Measurements from ENCODE around the gene SLCO4A1.
A peak's percentile ranks its signal among the peaks of the same experiment; 100 is the strongest.

The SLCO4A1 gene

DNA sequence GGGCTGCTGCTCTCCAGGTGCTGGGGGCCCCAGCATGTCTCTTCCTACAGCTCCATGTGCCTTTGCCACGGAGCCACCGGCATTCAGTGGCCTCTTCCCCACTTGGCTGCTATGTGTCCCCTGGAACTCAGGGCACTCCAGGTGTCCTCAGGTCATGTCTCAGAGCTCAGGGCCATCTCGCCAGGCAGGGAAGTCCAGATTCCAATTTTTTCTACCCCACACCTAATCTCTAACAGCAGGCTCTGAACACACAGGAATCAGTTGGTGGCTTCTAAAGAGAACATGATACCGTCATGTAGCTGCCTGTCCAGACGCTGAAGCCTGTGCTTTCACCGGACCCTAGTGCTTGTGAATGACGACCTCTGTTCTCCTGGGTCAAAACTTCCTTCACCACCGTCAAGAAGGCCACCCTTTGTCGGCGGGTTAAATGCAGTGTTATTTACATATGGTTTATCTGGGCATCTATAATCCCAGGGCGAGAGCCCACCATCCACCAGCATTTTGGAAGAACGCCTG lies 4.2 kb upstream of the SLCO4A1 start:
- DNase-seq = no peak

DNA sequence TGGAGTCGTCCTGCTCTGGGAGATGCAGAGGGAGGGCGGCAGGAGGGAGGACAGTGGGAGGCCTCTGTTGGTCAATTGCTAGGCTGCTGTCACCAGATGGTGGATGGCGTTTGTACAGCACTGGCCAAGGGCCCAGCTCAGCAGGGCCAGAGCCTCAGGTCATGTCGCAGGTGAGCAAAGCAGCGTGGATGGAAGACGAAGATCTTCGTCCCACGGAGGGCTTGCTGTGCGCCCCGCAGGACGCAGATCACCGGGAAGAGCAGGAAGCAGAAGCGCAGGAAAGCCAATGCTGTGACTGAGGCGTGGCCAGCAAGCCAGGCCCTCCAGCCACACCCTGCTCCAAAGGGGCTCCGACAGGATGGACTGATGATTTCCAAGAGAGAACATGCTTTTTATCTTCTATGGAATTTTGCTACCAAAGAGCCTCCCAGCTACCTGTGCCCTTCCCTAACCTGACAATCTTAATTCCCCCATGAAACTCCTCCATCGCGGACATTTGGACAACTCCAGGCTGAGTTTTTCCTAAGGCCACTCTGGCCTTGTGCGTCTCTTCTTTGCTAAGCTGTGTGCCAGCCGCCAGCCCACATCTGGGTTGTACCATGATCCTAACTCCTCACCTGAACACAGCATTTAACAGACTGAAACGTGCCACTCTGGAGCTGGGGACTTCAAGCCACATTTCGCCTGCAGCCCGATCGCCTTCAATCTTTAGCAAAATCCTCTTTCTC lies 3.5 kb upstream of the SLCO4A1 start:
- no peak for DNase-seq

DNA sequence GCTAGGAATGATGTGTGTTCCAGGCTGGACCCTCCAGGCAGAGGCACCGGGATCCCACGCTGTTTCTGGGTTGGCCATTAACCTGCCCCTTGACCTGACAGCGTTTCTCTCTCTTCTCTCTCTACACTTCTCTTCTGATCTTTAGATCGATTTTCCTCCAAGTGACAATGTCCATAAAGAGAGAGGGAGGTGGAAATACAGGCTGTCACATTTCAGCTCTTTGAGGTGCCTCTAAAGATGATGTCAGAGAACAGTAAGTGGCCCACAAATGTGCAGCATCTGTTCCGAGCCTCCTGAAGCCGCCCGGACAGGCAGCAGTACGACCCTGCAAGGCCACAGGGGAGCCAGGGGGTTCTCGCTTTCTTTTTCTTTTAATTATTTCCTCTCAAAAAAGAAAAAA lies 2.5 kb upstream of the SLCO4A1 start:
- no peak for DNase-seq

DNA sequence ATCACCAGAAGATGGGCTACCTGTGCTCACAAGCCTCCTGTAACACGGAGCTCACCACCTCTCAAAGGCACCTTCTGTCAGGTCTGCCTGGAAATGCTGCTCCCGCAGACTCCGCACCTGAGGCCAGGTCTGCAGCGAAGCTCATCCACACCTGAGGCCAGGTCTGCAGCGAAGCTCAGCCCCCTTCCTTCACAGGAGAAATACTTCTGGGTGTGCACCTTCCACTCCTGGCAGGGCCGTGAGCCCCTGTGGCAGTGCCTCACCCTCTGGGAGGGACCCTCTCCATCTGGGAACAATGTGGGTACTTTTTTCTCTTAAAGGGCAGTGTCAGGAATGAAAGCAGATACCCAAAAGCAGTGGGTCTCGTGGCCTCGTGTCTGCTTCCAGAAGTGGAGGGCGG lies 1.4 kb upstream of the SLCO4A1 start:
- DNase-seq = no peak

DNA sequence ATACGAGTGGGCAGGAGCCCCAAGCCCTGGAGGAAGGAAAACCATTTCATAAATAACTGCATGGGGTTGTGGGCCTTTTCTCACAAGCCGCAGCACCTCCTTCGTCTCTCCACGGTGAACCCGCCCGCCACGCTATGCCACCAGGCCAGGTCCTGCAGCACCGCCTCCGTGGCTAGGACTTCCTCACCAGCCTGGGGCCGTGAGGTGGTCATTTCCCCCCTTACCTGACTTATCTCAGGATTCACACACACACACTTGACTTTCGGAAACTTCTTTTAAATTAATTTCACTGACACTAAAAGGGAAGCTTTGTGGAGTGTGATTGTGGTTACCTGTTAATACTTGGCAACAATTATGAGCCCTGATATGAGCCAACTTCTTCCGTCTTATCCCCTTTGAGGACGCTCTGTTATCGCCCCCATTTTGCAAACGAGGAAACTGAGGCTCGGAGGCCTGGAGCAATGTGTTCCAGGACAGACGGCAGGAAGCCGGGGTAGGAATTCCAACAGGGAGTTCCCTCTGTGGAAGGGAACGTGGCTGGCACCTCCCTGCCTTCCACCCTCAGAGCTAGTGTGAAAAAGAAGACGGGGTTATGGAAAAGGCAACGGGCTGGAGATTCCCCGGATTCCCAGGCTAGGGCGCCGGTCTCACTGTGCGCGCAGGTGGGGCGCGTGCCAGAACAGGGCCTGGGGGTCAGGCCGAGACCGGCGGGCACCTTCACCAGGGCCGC lies 817 bp upstream of the SLCO4A1 start:
- no peak for DNase-seq

DNA sequence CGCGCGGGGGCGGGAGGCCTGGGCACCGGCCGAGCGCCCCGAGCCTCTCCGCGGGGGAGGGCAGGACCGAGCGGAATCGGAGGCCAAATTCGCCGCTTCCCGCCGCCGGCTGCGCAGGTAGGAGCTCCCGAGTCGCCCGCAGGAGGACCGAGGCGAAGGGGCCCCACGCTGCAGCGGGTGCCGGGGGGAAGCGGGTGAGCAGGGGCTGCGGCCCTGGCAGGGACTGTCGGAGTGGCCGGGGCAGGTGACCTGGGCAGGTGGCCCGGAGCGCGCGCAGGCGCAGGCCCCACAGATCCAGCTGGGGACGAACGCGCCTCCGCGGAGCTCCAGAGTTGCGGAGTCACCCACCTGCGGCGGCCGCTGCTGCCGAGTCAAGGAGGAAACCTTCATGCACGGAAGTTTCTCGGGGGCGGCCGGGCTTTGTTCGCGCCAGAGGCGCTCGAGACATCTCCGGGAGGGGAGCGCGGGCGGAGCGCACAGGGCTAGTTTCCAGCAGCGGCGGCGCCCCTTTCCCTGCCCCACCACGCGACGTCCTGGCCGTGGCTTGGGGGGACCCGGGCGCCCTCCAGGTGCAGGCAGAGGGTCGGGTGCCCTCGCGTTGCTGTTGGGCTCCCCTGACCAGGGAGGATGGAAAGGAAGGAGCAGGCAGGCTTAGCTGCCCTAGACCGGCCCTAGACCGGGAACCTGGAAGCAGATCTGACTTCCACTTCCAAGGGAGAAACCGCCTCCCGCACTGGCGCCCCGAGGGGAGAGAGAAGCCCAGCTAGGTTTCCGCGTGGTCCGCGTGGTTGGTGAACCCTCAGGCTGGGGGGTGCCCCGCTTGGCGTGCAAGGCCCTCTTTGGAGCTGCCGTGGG lies 590 bp downstream of the SLCO4A1 start:
- peak; percentile 78 for DNase-seq

DNA sequence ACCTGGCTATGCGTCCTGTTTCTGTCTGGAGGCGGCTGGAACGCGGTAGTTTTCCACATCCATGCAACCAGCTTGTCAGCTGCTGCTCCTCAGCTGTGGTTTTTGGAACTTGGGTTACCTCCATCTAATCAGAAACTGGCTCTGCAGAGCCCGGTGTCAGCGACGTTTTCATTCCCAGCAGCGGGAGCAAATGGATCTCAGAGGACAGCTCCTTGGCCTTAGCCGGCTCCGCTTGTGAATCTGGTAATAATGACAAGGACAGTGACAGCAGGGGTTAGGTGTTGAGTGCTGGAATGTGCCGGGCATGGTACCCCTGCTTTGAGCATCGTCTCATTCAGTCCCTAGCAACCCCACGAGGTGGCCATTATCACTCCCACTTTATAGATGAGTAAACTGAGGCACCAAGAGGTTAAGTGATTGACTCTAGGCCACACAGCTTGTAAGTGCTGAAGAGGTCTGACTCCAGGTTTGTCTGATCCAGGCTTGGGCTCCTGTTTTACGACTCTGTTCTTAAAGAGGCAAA lies 1.3 kb downstream of the SLCO4A1 start:
- no peak for DNase-seq

DNA sequence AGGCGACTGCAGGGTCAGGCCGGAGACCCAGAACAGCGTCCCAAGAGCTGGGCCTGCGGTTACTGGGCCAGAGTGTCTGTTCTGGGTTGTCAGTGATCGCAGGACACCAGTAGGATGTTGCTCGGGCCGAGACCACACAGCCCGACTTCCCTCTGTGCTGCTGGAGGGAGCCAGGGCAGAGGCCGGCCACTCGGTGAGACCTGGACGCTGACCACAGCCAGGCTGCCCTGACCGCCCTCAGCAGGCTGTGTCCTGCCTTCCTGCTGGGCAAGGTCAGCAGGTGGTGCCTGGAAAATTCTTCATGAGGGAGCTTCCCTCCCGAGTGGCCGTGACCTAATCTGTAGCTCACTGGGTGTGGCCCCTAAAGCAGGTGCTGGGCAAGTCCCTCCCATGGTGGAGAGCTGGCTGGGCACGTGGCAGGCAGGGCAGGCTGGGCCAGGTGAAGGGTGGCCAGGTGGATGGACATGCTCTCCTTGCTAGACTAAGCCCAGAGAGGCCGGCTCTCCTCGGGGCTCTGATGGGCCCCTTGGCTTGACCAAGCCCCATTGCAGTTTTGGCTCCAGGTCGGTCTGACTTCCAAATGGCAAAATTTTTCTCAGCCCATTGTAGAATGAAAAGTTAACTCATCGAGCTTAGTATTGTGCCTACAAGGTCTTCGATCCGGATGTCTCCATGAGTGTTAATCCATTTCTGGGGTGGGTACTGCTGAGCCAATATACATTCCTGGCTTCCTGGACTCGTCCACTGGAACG lies 1.9 kb downstream of the SLCO4A1 start:
- DNase-seq = no peak

DNA sequence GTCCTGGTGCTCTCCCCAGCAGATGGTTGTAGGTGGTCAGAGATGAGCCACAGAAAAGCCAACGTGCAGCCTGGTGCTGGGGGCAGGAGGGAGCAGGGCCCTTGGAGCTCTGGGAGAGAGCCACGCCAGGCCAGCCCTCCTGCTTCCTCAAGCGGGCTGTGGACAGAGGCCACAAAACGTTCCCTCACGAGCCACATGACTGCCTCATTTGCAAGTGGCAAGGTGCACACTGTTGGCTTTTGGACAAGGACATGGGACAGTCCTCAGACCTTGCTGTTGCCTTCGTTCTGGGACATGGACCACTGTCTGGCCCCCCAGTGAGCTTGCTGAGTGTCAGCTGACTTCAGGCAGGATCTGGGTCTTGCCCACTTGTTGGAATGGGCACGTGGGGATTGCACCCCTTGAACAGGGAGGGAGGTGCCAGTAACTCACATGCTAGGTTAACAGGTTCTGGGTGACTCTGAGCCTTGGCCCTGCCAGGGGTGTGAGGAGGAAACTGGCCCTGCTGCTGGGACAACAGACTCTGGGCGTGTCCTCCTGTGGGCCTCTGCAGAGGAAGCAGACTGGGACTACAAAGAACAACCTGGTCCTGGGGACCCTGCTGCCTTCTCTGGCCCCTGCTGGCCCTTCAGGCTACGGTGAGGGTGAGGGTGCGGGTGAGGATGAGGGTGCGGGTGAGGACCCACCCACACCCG lies 2.6 kb downstream of the SLCO4A1 start:
- DNase-seq = no peak

DNA sequence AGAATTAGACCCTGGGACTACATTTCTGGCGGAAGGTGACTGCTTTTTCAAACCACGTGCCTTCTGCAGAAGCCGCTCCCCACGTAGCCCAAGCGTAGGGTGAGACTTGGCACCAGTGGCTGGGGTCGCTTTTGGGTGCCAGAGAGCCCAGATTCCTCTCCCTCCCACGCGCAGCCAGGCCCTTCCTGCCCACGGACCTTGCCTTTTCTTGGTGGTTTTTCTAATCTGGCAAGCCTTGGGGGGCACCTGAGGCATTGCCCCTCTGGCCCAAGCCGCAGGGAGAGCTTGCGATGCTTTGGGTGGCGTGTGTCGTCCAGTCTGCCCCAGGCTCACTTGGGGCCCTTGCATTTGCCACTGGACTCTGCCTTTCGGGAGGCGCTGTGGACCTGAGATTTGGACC lies 3.3 kb downstream of the SLCO4A1 start:
- no peak for DNase-seq

DNA sequence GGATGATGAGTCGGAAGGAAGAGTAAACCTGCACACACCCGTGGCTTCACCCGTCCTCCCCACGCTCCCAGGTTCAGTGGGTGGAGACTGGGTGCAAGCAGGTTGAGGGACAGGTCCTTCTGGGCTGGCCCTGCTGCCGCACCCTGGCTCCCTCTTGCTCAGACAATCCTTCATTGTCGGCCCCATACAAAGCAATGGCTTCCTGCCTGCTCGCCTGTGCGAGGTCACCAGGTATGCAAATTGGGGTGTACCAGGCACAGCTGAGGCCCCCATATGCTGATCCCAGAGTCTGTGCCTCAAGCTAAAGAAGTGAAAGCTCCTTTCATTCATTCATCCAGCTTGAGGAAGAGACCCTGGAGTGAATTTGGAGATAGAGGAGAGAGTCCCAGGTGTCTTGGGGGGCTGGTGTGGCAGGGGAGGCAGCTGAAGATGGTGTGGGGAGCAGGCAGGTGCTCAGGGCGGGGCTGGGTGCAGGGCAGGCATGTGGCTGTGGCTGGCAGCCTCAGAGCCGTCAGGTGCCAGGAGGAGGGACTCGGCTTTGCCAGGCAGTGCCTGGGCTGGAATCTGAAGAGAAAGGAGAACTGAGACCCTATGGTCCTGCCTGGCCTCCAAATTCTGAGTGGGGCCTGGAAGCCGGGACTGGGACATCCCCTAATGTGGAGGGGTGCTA lies 4.7 kb downstream of the SLCO4A1 start:
- DNase-seq = no peak

DNA sequence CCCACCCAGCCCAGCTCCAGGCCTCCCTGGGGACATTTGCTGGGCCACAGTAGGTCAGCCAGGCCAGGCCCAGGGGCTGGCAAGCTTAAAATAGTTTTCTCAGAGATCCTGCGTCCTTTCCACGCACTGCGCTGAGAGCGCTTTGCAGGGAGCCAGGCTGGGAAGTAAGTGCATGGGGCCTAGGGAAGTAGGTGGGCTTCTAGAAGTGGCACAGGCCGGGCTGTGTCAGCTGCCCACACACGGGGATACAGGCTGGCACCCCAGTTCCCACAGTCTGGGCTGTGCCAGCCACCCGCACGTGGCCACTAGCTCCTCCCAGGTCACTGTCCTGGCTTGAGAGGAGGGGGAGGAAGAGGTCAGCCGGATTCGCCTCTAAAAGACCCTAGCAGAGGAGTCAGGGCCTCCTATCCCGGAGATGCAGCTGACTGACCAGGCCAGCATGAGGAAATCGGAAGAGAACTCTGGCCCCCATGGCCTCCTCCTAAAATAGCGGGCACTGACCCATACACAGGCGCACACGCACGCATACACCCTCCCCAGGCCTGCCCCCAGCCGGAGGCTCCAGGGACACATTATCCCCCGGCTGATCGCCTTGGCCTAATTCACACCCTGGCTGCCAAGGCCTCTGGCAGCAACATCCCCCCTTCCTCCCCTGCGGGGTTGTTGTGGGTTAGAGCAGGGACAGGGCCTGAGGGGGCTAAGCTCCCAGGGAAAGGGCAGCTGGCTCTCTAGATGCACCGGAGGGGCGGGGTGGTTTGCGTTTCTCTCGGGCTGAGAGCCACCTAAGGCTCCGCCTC lies 5.4 kb downstream of the SLCO4A1 start:
- DNase-seq = no peak

DNA sequence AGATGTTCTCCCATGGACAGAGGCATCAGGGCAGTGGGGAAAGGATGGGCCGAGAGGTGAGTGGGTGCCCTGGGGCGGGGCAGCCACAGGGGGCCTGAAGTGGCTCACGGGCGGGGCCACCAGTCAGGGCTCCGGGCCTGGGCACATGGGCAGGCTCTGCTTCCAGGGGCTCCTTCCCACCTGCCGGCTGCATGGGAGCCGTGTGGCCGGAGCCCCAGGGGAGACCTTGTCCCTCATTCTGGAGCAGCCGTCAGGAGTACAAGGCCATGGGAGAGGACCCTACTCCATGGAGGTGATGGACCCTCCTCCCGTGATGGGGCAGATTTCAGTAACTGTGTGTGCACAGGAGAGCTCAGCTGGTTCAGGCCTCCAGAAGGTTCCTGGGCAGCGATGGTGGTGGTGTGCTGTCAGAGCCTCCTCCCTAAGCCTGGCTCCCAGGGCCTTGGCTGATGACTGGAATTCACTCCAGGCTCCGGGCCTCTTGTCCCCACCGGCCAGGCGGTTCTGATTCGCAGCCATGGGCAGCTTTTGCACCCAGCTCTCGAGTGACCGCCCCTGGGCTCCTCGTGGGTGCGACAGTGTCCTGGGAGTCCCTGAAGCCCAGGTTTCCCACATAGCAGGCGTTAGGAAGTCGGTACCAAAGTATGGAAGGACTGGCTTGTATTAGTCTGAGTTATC lies 6.2 kb downstream of the SLCO4A1 start:
- no peak for DNase-seq

DNA sequence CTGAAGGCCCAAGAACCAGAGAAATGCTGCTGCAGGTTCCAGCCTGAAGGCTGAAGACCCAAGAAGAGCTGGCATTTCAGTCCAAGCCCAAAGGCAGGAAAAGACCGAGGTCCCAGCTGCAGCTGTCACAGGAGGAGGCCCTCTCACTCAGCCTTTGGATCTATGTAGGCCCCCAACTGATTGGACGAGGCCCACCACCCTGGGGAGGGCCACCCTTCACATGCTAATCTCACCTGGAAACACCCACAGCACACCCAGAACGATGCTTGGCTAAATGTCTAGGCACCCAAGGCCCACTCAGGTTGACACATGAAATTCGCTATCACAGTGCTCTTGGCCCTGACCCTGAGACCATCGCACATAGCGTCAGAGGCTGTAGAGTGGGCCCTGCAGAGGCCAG lies 6.8 kb downstream of the SLCO4A1 start:
- DNase-seq = no peak

DNA sequence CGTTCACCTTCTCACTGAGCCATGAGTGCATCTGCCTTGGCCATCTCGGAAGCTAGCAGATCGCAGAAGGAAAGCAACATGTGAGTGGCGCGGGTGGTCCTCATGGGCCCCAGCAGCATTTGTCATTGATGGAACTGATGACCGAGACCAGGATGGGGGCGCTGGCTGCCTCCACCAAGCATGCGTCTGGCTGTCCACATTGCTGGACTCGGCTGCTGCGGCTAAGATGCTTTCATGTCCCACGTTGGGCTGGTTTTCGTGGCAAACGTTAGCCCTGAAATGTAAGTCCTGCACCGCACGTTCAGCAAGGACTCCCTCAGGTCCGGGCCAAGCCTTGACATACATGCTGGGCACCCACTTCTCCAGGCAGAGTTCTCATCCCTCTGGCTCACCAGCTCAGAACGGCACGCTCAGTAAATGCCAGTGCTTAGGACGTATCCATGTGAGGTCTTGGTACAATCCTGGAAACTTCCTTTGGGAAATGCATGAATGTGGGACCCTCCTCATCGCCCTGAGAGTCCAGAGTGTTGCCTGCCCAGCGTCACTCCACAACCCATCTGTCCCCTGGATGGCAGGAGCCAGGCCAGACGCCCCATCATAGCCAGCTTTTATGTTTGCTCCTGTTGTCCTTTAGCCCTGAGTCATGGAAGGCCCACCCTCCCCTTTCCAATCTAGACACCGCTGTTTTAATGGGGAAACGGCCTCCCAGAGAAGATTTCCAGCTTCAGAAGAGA lies 8.4 kb downstream of the SLCO4A1 start:
- no peak for DNase-seq

DNA sequence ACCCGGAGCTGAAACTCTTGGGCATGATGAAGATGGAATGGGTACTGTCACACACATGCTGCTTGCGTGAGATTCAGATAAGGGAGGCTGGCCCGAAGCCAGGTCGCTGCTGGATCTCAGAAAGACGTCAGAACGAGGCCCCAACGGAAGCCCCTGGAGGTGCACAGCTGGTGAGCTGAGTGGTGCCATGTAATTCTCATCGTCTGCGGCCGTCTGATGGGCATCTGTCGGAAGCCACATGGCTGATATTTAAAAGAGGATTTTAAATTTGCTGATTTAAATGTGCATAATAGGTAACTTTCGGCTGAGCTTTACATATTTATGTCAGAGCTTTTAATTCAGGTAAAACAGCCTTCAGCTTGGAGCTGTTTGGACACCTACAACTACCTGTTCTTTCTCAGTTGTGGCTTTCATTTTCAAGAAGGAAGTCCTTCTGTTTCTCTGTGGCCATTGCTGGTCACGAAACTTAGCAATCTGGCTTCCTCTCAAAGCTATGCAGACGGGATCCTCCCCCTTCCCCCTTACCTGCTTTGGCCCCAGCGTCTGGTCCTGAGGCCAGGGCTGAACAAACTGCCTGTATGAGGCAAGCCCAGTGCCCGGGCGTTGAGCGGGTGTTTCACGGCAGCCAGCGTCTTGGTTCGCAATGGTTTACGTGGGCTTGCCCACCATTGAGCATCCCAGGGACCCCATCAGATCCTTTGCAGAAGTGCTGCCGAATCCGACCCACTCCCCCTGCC lies 9.2 kb downstream of the SLCO4A1 start:
- DNase-seq = peak; percentile 92

DNA sequence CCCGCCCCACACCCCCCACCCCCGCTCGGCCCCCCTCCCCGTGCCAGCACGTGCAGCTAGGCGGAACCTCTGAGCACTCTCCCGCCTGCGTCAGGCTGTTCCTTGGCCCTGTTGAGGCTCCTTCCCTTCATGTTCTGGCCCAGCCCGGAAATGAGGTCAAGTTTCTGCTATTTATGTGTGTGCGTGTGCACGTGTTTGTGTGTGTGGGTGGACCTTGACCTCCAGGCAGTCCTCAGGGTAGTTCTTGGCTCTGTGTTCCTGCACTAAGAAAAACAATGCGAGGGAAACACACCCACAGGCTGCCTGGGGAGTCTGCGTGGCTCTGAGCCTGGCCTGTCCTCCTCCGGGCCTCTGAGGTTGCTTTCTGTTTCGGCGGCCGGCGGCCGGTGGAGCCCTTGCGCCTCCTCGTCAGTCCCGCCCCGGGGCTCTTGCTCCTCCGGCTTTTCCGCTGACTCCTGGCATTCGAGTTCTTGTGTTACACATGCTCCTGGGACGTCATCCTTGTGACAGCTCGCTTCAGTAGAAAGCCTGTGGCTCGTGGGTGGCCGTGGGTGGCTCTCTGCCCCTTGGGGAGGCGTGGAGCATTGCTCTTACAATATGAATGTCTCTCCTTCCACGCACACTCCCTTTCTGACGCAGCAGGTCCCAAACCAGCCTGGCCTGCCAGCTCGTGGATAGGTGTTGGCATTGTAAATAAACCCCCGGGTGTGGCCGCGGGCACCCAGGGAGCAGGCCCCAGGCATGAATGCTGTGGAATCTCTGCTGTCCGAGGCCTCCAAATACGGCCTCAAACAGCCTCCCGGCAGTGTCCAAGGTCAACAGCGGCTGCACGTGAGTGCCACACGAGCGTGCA lies 10.0 kb downstream of the SLCO4A1 start:
- DNase-seq = peak; percentile 75

Data from CD4-positive, alpha-beta T cell treated with Interleukin-17A for 4 hours (primary cell).